DMS53 treated with DMSO at 0.1 percent for 48 hours (cell line): ENCODE data around the gene TMEM74B.
"Not testable (repeated sequence)": the region's sequence is repeated elsewhere in the genome, so short reads cannot be mapped to it uniquely, and the experiment has no call there.

ENCODE experiments used
- DNase-seq: peaks from one replicate; lab custom pipeline; 2025; ENCODE audit not compliant: unreplicated experiment; lab: John Stamatoyannopoulos, UW

Gene TMEM74B

DNA sequence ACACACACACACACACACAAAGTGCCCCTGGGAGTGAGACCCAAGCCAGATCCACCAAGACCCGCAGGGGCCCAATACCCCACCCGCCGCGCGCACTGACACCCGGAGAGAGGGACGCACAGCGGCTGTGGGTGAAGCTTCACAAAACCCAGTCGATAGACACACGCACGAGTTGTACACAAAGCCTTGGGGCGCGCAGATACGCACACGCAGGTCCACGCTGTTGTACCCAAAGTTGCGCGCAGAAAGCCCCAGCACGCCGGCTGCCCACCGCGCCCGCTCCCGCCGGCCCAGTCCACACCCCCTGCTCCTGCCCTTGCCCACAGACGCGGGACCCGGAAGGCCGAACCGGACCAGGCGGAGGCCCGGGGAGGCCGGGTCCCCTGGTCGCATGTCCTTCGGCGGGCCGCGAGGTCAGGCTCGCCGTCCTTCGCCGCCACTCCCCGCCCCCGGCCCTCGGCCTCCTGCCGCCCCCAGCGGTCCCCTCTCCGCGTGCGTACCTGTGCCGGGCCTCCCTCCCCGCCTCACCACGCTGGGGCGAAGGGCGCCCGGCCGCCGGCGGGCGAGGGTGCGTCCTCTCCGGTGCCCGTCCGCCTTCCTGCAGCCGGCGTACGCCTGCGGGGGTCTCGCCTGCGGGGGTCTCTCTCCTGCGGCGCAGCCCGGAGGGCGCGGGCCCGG lies at the start of gene TMEM74B:
Gene TMEM74B, minus strand, starts transcription at position 344 of the 678 bp plus-strand sequence. CDS start 1,180 bp downstream, outside the sequence.
- DNase-seq, result no peak

- no peak for DNase-seq
Measured at GRCh38 chr20:1232286-1233111, 47.7 kb upstream of the TMEM74B start.

- DNase-seq, result no peak
Measured at GRCh38 chr20:1229541-1229940, 44.8 kb upstream of the TMEM74B start.

GRCh38 chr20:1225783-1226654 lies 41.2 kb upstream of the TMEM74B start, which contains the start of gene RAD21L1:
Gene RAD21L1, plus strand, starts transcription at chr20:1226044. Its CDS starts 2,410 bp downstream, at chr20:1228454.
- DNase-seq, result peak; percentile 35

- DNase-seq, result peak; percentile 35
Measured at GRCh38 chr20:1225263-1225782, 40.5 kb upstream of the TMEM74B start.

DNA sequence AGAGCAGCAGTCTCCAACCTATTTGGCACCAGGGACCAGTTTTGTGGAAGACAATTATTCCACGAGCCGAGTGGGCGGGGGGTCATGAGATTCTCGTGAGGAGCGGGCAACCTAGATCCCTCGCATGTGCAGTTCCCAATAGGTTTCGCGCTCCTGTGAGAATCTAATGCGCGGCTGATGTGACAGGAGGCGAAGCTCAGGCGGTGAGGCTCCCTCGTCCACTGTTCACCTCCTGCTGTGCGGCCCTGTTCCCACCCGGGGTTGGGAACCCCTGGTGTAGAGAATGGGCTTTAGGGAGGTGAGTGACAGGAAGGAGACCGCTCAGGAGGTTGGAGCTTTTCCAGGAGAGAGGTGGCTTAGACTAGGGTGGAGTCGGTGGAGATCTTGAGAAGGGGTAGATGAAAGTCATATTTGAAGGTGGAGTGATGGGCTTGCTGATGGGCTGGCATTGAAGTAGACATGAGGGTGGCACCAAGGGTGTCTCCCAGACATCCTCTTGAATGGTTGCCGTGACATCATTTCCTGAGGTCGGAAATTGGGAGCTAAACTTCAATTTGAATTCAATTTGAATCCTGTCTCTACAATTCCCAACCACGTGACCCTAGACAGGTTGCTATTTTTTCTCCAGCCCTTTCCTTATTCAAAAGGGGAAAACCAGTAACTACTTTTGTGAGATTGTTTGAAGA lies 39.6 kb upstream of the TMEM74B start:
- no peak for DNase-seq

- not testable (repeated sequence) for DNase-seq
Measured at GRCh38 chr20:1222750-1223149, 38.0 kb upstream of the TMEM74B start.

GRCh38 chr20:1216527-1217427 lies 32.0 kb upstream of the TMEM74B start:
- not testable (repeated sequence) for DNase-seq

GRCh38 chr20:1215386-1216170 lies 30.8 kb upstream of the TMEM74B start:
- no peak for DNase-seq

DNA sequence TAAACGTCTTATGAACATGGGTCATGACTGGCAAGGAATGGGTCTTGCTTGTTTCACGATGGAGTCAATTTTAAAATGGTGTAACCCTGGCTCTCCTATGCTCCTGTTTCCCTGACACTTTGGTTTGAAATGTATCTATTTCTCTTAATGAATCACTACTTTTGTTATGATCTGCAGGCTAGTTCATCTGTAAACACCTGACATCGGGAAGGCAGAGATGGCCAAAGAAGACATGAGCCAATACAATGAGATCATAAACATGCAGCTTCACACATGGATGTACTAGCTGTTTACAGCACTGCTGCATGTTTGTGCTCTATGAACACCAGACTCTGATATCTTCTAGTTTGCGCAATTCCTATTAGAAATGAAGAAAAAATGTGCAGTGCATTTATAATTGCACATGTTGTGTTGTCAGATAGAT lies 30.1 kb upstream of the TMEM74B start:
- no peak for DNase-seq

- peak; percentile 76 for DNase-seq
Measured at GRCh38 chr20:1212607-1213396, 28.0 kb upstream of the TMEM74B start.

DNA sequence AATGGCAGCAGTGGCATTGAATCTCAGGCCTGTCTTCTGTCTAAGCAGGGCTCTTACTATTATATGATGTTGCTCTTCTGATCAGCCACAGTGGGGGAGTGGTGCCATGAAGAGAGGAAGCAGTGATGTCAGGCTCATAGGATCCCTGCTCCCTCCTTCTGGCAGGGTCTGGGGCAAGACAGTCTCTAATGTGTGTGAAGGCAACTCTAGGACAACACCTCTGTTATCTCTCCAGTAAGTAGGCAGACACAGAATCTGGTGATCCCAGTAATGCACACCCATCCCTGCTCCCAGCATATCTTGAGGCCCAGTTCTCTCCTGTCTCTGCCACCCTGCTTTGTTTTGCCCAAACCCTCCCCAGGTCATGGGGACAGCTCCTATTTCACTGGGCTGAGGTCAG lies 27.2 kb upstream of the TMEM74B start:
- DNase-seq, result no peak

DNA sequence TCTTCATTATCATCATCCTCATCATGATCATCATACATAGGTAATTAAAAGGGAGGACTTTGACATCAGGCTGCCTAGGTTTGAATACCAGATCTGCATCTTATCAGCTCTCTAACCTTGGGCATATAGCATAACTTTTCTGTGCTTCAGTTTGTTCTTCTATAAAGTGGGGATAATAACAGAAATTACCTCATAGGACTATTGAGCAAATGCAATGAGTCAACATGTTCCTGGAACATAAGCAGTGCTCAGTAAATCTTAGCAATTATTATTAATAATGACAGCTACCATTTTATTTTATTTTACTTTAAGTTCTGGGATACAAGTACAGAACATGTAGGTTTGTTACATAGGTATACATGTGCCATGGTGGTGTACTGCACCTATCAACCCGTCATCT lies 25.7 kb upstream of the TMEM74B start:
- DNase-seq, result no peak

- DNase-seq, result no peak
Measured at GRCh38 chr20:1209447-1210387, 24.9 kb upstream of the TMEM74B start.

DNA sequence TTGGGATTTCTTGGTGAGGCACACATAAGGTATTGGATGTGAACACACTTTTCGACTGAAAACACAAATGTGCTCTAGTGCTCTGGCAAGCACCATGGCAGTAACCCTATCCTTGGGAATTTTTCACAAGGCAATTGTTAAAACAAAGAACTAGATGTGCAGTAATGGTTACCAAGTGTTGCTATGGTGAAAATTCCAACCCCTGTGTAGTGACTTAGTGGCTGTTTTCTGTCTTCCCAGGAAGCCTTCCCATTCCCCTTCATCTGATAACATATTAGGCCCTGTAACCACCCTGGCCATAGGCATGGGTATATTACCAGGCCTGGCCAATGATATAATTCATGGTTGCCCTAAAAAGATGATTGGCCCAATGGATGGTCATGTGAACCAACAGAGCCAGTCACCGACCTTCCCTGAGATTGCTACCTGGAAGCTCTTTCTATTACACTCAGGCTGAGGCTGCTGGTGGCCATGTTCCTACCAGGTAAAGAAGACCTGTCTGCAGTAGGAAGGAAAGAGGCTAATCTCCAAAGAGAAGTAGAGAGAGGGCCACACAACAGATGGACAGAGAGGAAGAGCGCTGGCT lies 22.6 kb upstream of the TMEM74B start:
- no peak for DNase-seq
